IMR-90 (cell line): Measurements from ENCODE around the gene COX10. TPM values are rescaled to one million over a fixed set of nuclear protein-coding genes. Genes with fewer than 3 reads are reported as not detected.

Source experiments
- ATAC-seq: fragments of 200-7000 bp; cut with Tn5 transposase; 2 replicates; pipeline ENCODE4 v1.9.1; 2020; ENCODE audit warnings: low read depth, mild to moderate bottlenecking, moderate library complexity
- BruUV-seq: library from RNA; stranded (reverse); fragments of 400-500 nt; replicated peaks from 2 replicates; lab custom pipeline; 2021; lab: Mats Ljungman, UMichigan
- CTCF ChIA-PET: fragments of 300-600 bp; formaldehyde crosslinking; extraction: SDS; loops from one replicate; lab custom pipeline; 2021; ENCODE audit warnings: antibody characterized with exemption; lab: Yijun Ruan, JAX
- POLR2A ChIA-PET: fragments of 300-600 bp; sonication (Branson Sonifier 250); formaldehyde crosslinking; loops from one replicate; lab custom pipeline; 2022; ENCODE audit warnings: antibody characterized with exemption; ENCODE audit not compliant: unreplicated experiment; lab: Charles Lee
- DNase-seq: peaks from one replicate; pipeline ENCODE4 v3.0.0; 2013
- H2AFZ ChIP-seq: replicated peaks from 2 replicates; pipeline ENCODE3; 2013; ENCODE audit warnings: low read length, mild to moderate bottlenecking; ENCODE audit not compliant: poor library complexity
- H2AK5ac ChIP-seq: 2 replicates; pipeline ENCODE4 v1.6.1; 2013; ENCODE audit warnings: low read depth, low read length, inconsistent platforms
- H2AK9ac ChIP-seq: replicated peaks from 2 replicates; pipeline ENCODE3; 2013; ENCODE audit warnings: mild to moderate bottlenecking, low read depth, low read length, moderate library complexity; ENCODE audit not compliant: poor library complexity
- H2BK120ac ChIP-seq: 2 replicates; pipeline ENCODE4 v1.6.1; 2013; ENCODE audit warnings: low read depth, low read length, inconsistent platforms
- H2BK15ac ChIP-seq: 3 replicates; pipeline ENCODE4 v1.6.1; 2013; ENCODE audit warnings: low read depth, low read length, inconsistent platforms
- H2BK20ac ChIP-seq: 2 replicates; pipeline ENCODE4 v1.6.1; 2013; ENCODE audit warnings: low read depth, mild to moderate bottlenecking, inconsistent platforms, low read length, moderate library complexity
- H2BK5ac ChIP-seq: 2 replicates; pipeline ENCODE4 v1.6.1; 2013; ENCODE audit warnings: mild to moderate bottlenecking, low read depth, low read length, inconsistent platforms; ENCODE audit not compliant: poor library complexity, severe bottlenecking
- H3K14ac ChIP-seq: replicated peaks from 2 replicates; pipeline ENCODE4 v1.6.1; 2013; ENCODE audit warnings: low read depth, low read length, inconsistent platforms
- H3K18ac ChIP-seq: 2 replicates; pipeline ENCODE4 v1.6.1; 2013; ENCODE audit warnings: low read depth, low read length, control low read depth
- H3K23ac ChIP-seq: 2 replicates; pipeline ENCODE4 v1.6.1; 2013; ENCODE audit warnings: low read depth, low read length, inconsistent platforms
- H3K27ac ChIP-seq: 2 replicates; pipeline ENCODE4 v1.5.1; 2013; ENCODE audit warnings: mild to moderate bottlenecking, control low read depth, low read length; ENCODE audit not compliant: insufficient read depth
- H3K27me3 ChIP-seq: 2 replicates; pipeline ENCODE4 v1.6.1; 2013; ENCODE audit warnings: low read length; ENCODE audit not compliant: control insufficient read depth, insufficient read depth
- H3K36me3 ChIP-seq: 2 replicates; pipeline ENCODE4 v1.6.1; 2013; ENCODE audit warnings: low read length, mixed read lengths; ENCODE audit not compliant: control insufficient read depth, insufficient read depth
- H3K4ac ChIP-seq: 2 replicates; pipeline ENCODE4 v1.6.1; 2013; ENCODE audit warnings: low read depth, low read length, inconsistent platforms
- H3K4me1 ChIP-seq: 2 replicates; pipeline ENCODE4 v1.6.1; 2013; ENCODE audit warnings: low read length, mixed read lengths; ENCODE audit not compliant: control insufficient read depth, insufficient read depth
- H3K4me2 ChIP-seq: 2 replicates; pipeline ENCODE4 v1.6.1; 2013; ENCODE audit warnings: low read depth, mild to moderate bottlenecking, control low read depth, low read length, moderate library complexity
- H3K4me3 ChIP-seq: 2 replicates; pipeline ENCODE4 v1.5.1; 2013; ENCODE audit warnings: low read depth, mild to moderate bottlenecking, control low read depth, low read length, moderate library complexity; ENCODE audit not compliant: insufficient read depth
- H3K56ac ChIP-seq: 2 replicates; pipeline ENCODE4 v1.6.1; 2013; ENCODE audit warnings: low read length, inconsistent platforms; ENCODE audit not compliant: insufficient read depth; ENCODE audit errors: extremely low read depth
- H3K79me1 ChIP-seq, 2 experiments: 2 replicates each; pipeline ENCODE4 v1.6.1; 2013; ENCODE audit warnings: low read length in 2 of 2, inconsistent platforms in 1 of 2, low read depth in 1 of 2
- H3K9ac ChIP-seq: 2 replicates; pipeline ENCODE4 v1.6.1; 2013; ENCODE audit warnings: low read depth, low read length, control low read depth
- H3K9me1 ChIP-seq: 2 replicates; pipeline ENCODE4 v1.6.1; 2013; ENCODE audit warnings: low read length, inconsistent platforms; ENCODE audit not compliant: insufficient read depth
- H3K9me3 ChIP-seq: 2 replicates; pipeline ENCODE4 v1.6.1; 2013; ENCODE audit warnings: low read length; ENCODE audit not compliant: control insufficient read depth, insufficient read depth
- H4K20me1 ChIP-seq: 2 replicates; pipeline ENCODE4 v1.6.1; 2013; ENCODE audit warnings: low read length, inconsistent platforms; ENCODE audit not compliant: insufficient read depth
- H4K5ac ChIP-seq: 2 replicates; pipeline ENCODE4 v1.6.1; 2013; ENCODE audit warnings: mild to moderate bottlenecking, low read depth, low read length, control low read depth
- H4K8ac ChIP-seq, 2 experiments: 2 replicates each; pipeline ENCODE4 v1.6.1; 2013; ENCODE audit warnings: low read depth in 2 of 2, low read length in 2 of 2, control low read depth in 1 of 2, inconsistent platforms in 1 of 2
- H4K91ac ChIP-seq: 2 replicates; pipeline ENCODE4 v1.6.1; 2013; ENCODE audit warnings: low read depth, low read length, inconsistent platforms; ENCODE audit not compliant: insufficient read depth
- BHLHE40 ChIP-seq: fragments of 150-350 bp; IDR thresholded peaks from 2 replicates; pipeline ENCODE4 v1.6.1; 2016; ENCODE audit warnings: mild to moderate bottlenecking, low read depth, low read length
- CEBPB ChIP-seq: IDR thresholded peaks from 2 replicates; pipeline ENCODE4 v1.6.1; 2012; ENCODE audit warnings: low read depth, low read length, improper control_type of control experiment
- CHD1 ChIP-seq: IDR thresholded peaks from 2 replicates; pipeline ENCODE4 v1.6.1; 2012; ENCODE audit warnings: low read depth, low read length, improper control_type of control experiment
- FOS ChIP-seq: fragments of 150-350 bp; IDR thresholded peaks from 2 replicates; pipeline ENCODE4 v1.6.1; 2016; ENCODE audit warnings: low read depth, low read length
- MAFK ChIP-seq: IDR thresholded peaks from 2 replicates; pipeline ENCODE4 v1.6.1; 2012; ENCODE audit warnings: low read depth, low read length, improper control_type of control experiment
- MXI1 ChIP-seq: IDR thresholded peaks from 2 replicates; pipeline ENCODE4 v1.6.1; 2012; ENCODE audit warnings: low read depth, mild to moderate bottlenecking, low read length, moderate library complexity, borderline replicate concordance
- NFE2L2 ChIP-seq: fragments of 150-350 bp; IDR thresholded peaks from 2 replicates; pipeline ENCODE4 v1.6.1; 2016; ENCODE audit warnings: low read depth, mild to moderate bottlenecking, low read length
- POLR2A ChIP-seq: IDR thresholded peaks from 2 replicates; pipeline ENCODE4 v1.6.1; 2012; ENCODE audit warnings: mild to moderate bottlenecking, low read depth, low read length
- RCOR1 ChIP-seq: IDR thresholded peaks from 2 replicates; pipeline ENCODE4 v1.6.1; 2012; ENCODE audit warnings: mild to moderate bottlenecking, low read length, improper control_type of control experiment; ENCODE audit not compliant: insufficient replicate concordance
- RFX5 ChIP-seq: IDR thresholded peaks from 2 replicates; pipeline ENCODE4 v1.8.0; 2012; ENCODE audit warnings: low read depth, mild to moderate bottlenecking, low read length, moderate library complexity
- SMC3 ChIP-seq: fragments of 150-350 bp; IDR thresholded peaks from 2 replicates; pipeline ENCODE4 v1.6.1; 2016; ENCODE audit warnings: low read depth, mild to moderate bottlenecking, antibody characterized with exemption, low read length, moderate library complexity
- WGBS, 2 experiments: methylation state at CpG; one replicate each; pipeline versions ENCODE4 v1.1.5 to v1.1.7; 2013; ENCODE audit warnings: missing lambda C conversion rate in 2 of 2; ENCODE audit not compliant: insufficient read length in 1 of 2; ENCODE audit errors: extremely low coverage in 2 of 2; 5-methylcytosine and 5-hydroxymethylcytosine counted together
- dilution Hi-C: fragments of 300-500 bp; cut with HindIII; formaldehyde crosslinking; loops from one replicate; pipeline ENCODE4 v1.14.3; 2018; ENCODE audit warnings: low sequenced_read_pairs; ENCODE audit not compliant: unreplicated experiment
- in situ Hi-C: fragments of 300-500 bp; cut with MboI; formaldehyde crosslinking; loops from 3 replicates; pipeline ENCODE4 v1.14.3; 2019; ENCODE audit warnings: low sequenced_read_pairs, inconsistent platforms, mixed read lengths
- intact Hi-C: fragments of 100-400 bp; cut with micrococcal nuclease; formaldehyde crosslinking; loops from 2 replicates; pipeline ENCODE4 v1.10.0; 2022
- polyA plus RNA-seq, 3 experiments: library from polyadenylated mRNA; depleted of rRNA; stranded (reverse); fragments of >200 nt; gene quantifications; 2 replicates each; pipeline ENCODE4 v1.2.3, GENCODE V29; 2012; ENCODE audit warnings: low replicate concordance in 1 of 3
- total RNA-seq: library from RNA; depleted of rRNA; stranded (reverse); fragments of >200 nt; gene quantifications from 2 replicates; pipeline ENCODE4 v1.2.3, GENCODE V29; 2012
- TF ChIP-seq, protein P1 (sequence below): fragments of 150-350 bp; IDR thresholded peaks from 2 replicates; pipeline ENCODE4 v1.6.1; 2016; ENCODE audit warnings: low read depth, mild to moderate bottlenecking, low read length, moderate library complexity, borderline replicate concordance
- TF ChIP-seq, protein P2 (sequence below): conservative IDR thresholded peaks from 2 replicates; pipeline ENCODE4 v1.5.1; 2012; ENCODE audit warnings: mild to moderate bottlenecking, low read depth, low read length, improper control_type of control experiment

The COX10 gene
- total and polyA plus RNA-seq, 2 of the 4 experiments (the other 2 are of a cell fraction): 15.4 to 16.1 TPM

DNA sequence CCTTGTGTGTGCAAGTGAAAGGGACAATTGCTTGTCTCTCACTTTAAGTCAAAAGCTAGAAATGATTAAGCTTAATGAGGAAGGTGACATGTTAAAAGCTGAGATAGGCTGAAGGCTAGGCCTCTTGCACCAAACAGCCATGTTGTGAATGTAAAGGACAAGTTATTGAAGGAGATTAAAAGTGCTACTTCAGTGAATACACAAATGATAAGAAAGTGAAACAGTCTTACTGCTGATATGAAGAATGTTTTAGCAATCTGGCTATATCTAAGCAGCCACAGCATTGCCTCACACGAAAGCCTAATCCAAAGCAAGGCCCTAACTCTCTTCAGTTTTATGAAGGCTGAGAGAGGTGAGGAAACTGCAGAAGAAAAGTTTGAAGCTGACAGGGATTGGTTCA is 96.3 kb downstream of the COX10 start:
- no peak overlapping the region for H2AK9ac ChIP-seq
- DNase-seq (no peak), ATAC-seq (peak; percentile 54)
- WGBS, 2 experiments: no CpG with 5 or more reads among the region's 1 CpG
- H3K14ac ChIP-seq: no peak overlapping the region
- H2BK15ac ChIP-seq: no peak overlapping the region
- no peak overlapping the region for H2BK5ac ChIP-seq
- no peak overlapping the region for H2BK20ac ChIP-seq
- no peaks in the 10 kb centered on the region for H3K27me3 ChIP-seq
- no peak overlapping the region for H3K4ac ChIP-seq
- ChIA-PET POLR2A (no interaction called here), CTCF (no interaction called here)
- no peaks in the 10 kb centered on the region for H3K9me1 ChIP-seq
- no peak overlapping the region for H3K56ac ChIP-seq
- in situ Hi-C loops (no loop called here), dilution Hi-C loops (no loop called here), intact Hi-C loops (no loop called here)
- H4K8ac ChIP-seq: no peak overlapping the region
- H3K36me3 ChIP-seq: no peaks in the 10 kb centered on the region
- no peak overlapping the region for H4K91ac ChIP-seq
- H3K23ac ChIP-seq: no peak overlapping the region
- H2AFZ ChIP-seq: no peak overlapping the region
- peaks cover 14% of the 10 kb centered on the region for H3K9me3 ChIP-seq
- no peak overlapping the region for H3K4me3 ChIP-seq
- no TSS peak for BruUV-seq
- H4K20me1 ChIP-seq: no peaks in the 10 kb centered on the region
- no peak overlapping the region for H3K9ac ChIP-seq
- no peak overlapping the region for H4K5ac ChIP-seq
- no peak overlapping the region for H3K27ac ChIP-seq
- H3K18ac ChIP-seq: no peak overlapping the region
- peaks cover 0 to 3% of the 10 kb centered on the region in 2 experiments; a peak in 1 of 4 replicates for H3K79me1 ChIP-seq
- no peak for TF ChIP-seq CEBPB
- no peak for TF ChIP-seq POLR2A
- TF ChIP-seq CHD1: no peak
- TF ChIP-seq RFX5: no peak
- no peak for TF ChIP-seq BHLHE40
- TF ChIP-seq RCOR1: no peak
- TF ChIP-seq, protein P1, sequence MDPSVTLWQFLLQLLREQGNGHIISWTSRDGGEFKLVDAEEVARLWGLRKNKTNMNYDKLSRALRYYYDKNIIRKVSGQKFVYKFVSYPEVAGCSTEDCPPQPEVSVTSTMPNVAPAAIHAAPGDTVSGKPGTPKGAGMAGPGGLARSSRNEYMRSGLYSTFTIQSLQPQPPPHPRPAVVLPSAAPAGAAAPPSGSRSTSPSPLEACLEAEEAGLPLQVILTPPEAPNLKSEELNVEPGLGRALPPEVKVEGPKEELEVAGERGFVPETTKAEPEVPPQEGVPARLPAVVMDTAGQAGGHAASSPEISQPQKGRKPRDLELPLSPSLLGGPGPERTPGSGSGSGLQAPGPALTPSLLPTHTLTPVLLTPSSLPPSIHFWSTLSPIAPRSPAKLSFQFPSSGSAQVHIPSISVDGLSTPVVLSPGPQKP: no peak
- TF ChIP-seq, protein P2, sequence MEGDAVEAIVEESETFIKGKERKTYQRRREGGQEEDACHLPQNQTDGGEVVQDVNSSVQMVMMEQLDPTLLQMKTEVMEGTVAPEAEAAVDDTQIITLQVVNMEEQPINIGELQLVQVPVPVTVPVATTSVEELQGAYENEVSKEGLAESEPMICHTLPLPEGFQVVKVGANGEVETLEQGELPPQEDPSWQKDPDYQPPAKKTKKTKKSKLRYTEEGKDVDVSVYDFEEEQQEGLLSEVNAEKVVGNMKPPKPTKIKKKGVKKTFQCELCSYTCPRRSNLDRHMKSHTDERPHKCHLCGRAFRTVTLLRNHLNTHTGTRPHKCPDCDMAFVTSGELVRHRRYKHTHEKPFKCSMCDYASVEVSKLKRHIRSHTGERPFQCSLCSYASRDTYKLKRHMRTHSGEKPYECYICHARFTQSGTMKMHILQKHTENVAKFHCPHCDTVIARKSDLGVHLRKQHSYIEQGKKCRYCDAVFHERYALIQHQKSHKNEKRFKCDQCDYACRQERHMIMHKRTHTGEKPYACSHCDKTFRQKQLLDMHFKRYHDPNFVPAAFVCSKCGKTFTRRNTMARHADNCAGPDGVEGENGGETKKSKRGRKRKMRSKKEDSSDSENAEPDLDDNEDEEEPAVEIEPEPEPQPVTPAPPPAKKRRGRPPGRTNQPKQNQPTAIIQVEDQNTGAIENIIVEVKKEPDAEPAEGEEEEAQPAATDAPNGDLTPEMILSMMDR: no peak
- TF ChIP-seq NFE2L2: no peak
- no peak for TF ChIP-seq FOS
- no peak for TF ChIP-seq MAFK
- no peak for TF ChIP-seq MXI1
- TF ChIP-seq SMC3: no peak
- H3K4me2 ChIP-seq: no peak overlapping the region
- no peaks in the 10 kb centered on the region for H3K4me1 ChIP-seq
- no peak overlapping the region for H2BK120ac ChIP-seq
- H2AK5ac ChIP-seq: no peak overlapping the region
